ENCODE data around the gene KCNF1. TPM values are rescaled to one million over a fixed set of nuclear protein-coding genes. Genes with fewer than 3 reads are reported as not detected.

The KCNF1 gene
- polyA plus RNA-seq, 1 donor from 2014 or later = 11.4 TPM

- no peak overlapping the region for H3K9ac ChIP-seq (ENCODE audit: low read length)
- H3K9me2 ChIP-seq (ENCODE audit: insufficient read depth, low read length) = no peaks in the 10 kb centered on the region
- H3K9me3 ChIP-seq (ENCODE audit: low read length) = no peaks in the 10 kb centered on the region
- H3K27ac ChIP-seq (ENCODE audit: low read length) = no peak overlapping the region
- H3K79me2 ChIP-seq (replicated peaks; ENCODE audit: insufficient read depth, low read length) = no peaks in the 10 kb centered on the region
- H2AFZ ChIP-seq (ENCODE audit: low read depth, low read length) = no peak overlapping the region
- no peak overlapping the region for H3K4me3 ChIP-seq (ENCODE audit: low read length)
- no peaks in the 10 kb centered on the region for H3K27me3 ChIP-seq (ENCODE audit: insufficient read depth, low read depth, low read length)
- H3F3A ChIP-seq (ENCODE audit: insufficient read depth, low read length, poor library complexity, severe bottlenecking) = no peaks in the 10 kb centered on the region
- no peak for TF ChIP-seq CTCF (IDR thresholded peaks at IDR 0.05; ENCODE audit: poor library complexity, severe bottlenecking)
- TF ChIP-seq TAF1 (IDR thresholded peaks at IDR 0.05; ENCODE audit: low read depth) = no peak
- TF ChIP-seq REST (IDR thresholded peaks at IDR 0.05; ENCODE audit: borderline replicate concordance) = no peak
- no peak for TF ChIP-seq MXI1 (conservative IDR thresholded peaks at IDR 0.05; ENCODE audit: poor library complexity, severe bottlenecking)
- TF ChIP-seq POLR2AphosphoS5 (IDR thresholded peaks at IDR 0.05) = no peak
- no peak for TF ChIP-seq EZH2 (IDR thresholded peaks at IDR 0.05; ENCODE audit: borderline replicate concordance, insufficient read depth, low read length, poor library complexity, severe bottlenecking)
- TF ChIP-seq SMC3 (conservative IDR thresholded peaks at IDR 0.05; ENCODE audit: poor library complexity) = no peak
- no peak for TF ChIP-seq RAD21 (conservative IDR thresholded peaks at IDR 0.05)
- TF ChIP-seq EP300 (conservative IDR thresholded peaks at IDR 0.05; ENCODE audit: poor library complexity, severe bottlenecking) = no peak
- no peaks in the 10 kb centered on the region for H3K36me3 ChIP-seq (ENCODE audit: insufficient read depth, low read length)
- no peaks in the 10 kb centered on the region for H4K20me1 ChIP-seq (ENCODE audit: insufficient read depth)
- no peak overlapping the region for H3K4me2 ChIP-seq (ENCODE audit: low read length)
These were observed 7.9 kb upstream of the KCNF1 start for GRCh38 chr2:10903861-10904210.

- no peaks in the 10 kb centered on the region for H4K20me1 ChIP-seq (ENCODE audit: insufficient read depth)
- no peaks in the 10 kb centered on the region for H3K79me2 ChIP-seq (replicated peaks; ENCODE audit: insufficient read depth, low read length)
- H3K36me3 ChIP-seq (ENCODE audit: insufficient read depth, low read length) = no peaks in the 10 kb centered on the region
- no peaks in the 10 kb centered on the region for H3F3A ChIP-seq (ENCODE audit: insufficient read depth, low read length, poor library complexity, severe bottlenecking)
- no peak overlapping the region for H3K27ac ChIP-seq (ENCODE audit: low read length)
- no peak for TF ChIP-seq MXI1 (conservative IDR thresholded peaks at IDR 0.05; ENCODE audit: poor library complexity, severe bottlenecking)
- no peak for TF ChIP-seq REST (IDR thresholded peaks at IDR 0.05; ENCODE audit: borderline replicate concordance)
- TF ChIP-seq POLR2AphosphoS5 (IDR thresholded peaks at IDR 0.05) = no peak
- no peak for TF ChIP-seq SMC3 (conservative IDR thresholded peaks at IDR 0.05; ENCODE audit: poor library complexity)
- TF ChIP-seq RAD21 (conservative IDR thresholded peaks at IDR 0.05) = no peak
- no peak for TF ChIP-seq CTCF (IDR thresholded peaks at IDR 0.05; ENCODE audit: poor library complexity, severe bottlenecking)
- TF ChIP-seq EP300 (conservative IDR thresholded peaks at IDR 0.05; ENCODE audit: poor library complexity, severe bottlenecking) = no peak
- no peak for TF ChIP-seq EZH2 (IDR thresholded peaks at IDR 0.05; ENCODE audit: borderline replicate concordance, insufficient read depth, low read length, poor library complexity, severe bottlenecking)
- no peak for TF ChIP-seq TAF1 (IDR thresholded peaks at IDR 0.05; ENCODE audit: low read depth)
- no peak overlapping the region for H3K9ac ChIP-seq (ENCODE audit: low read length)
- H3K4me3 ChIP-seq (ENCODE audit: low read length) = no peak overlapping the region
- no peak overlapping the region for H2AFZ ChIP-seq (ENCODE audit: low read depth, low read length)
- no peaks in the 10 kb centered on the region for H3K9me2 ChIP-seq (ENCODE audit: insufficient read depth, low read length)
- no peaks in the 10 kb centered on the region for H3K9me3 ChIP-seq (ENCODE audit: low read length)
- H3K4me2 ChIP-seq (ENCODE audit: low read length) = no peak overlapping the region
- H3K27me3 ChIP-seq (ENCODE audit: insufficient read depth, low read depth, low read length) = no peaks in the 10 kb centered on the region
These were observed 7.3 kb upstream of the KCNF1 start for GRCh38 chr2:10904455-10904854.
